ENCODE results near the gene MAML2. TPM values are rescaled to one million over a fixed set of nuclear protein-coding genes. Genes with fewer than 3 reads are reported as not detected.
A peak's percentile ranks its signal among the peaks of the same experiment; 100 is the strongest.

MAML2 gene
- total and polyA plus RNA-seq, 4 donors, result 3.8 to 41.8 (median 13.7) TPM

DNA sequence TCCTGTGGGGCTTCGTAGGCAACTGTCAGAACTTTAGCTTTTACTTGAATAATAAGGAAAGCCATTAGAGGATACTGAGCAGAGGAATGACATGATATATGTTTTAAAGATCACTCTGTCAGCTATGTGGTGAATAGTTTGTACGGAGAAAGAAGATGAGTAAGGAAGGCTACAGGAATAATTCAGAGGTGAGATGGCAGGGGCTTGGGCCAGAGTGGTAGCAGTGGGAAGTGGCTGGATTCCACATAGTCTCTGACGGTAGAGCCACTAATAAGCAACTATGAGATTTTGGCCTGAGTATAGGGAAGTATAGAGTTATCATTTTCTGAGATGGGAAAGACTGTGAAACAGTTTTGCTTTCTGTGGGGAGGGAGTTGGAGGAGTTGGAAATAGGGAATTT lies 325.1 kb downstream of the MAML2 start:
- DNase-seq, result no peak
- H3K4me3 ChIP-seq, result no peak overlapping the region
- TF ChIP-seq, protein P1, sequence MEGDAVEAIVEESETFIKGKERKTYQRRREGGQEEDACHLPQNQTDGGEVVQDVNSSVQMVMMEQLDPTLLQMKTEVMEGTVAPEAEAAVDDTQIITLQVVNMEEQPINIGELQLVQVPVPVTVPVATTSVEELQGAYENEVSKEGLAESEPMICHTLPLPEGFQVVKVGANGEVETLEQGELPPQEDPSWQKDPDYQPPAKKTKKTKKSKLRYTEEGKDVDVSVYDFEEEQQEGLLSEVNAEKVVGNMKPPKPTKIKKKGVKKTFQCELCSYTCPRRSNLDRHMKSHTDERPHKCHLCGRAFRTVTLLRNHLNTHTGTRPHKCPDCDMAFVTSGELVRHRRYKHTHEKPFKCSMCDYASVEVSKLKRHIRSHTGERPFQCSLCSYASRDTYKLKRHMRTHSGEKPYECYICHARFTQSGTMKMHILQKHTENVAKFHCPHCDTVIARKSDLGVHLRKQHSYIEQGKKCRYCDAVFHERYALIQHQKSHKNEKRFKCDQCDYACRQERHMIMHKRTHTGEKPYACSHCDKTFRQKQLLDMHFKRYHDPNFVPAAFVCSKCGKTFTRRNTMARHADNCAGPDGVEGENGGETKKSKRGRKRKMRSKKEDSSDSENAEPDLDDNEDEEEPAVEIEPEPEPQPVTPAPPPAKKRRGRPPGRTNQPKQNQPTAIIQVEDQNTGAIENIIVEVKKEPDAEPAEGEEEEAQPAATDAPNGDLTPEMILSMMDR (IDR thresholded peaks at IDR 0.05; ENCODE audit: control extremely low read depth, extremely low read depth), result no peak
- H3K36me3 ChIP-seq (ENCODE audit: control insufficient read depth in 4 of 4, insufficient read depth in 4 of 4, low read length in 4 of 4), result peaks cover 0 to 4% (median under 1%) of the 10 kb centered on the region in 4 donors
- H3K27ac ChIP-seq (ENCODE audit: low read depth in 1 of 2, low read length in 1 of 2), result no peak overlapping the region
- no peak for ATAC-seq (ENCODE audit: insufficient read depth, low FRiP score)
- H3K9me3 ChIP-seq (ENCODE audit: control insufficient read depth in 4 of 4, insufficient read depth in 3 of 4, low read length in 3 of 4), result no peaks in the 10 kb centered on the region
- H3K27me3 ChIP-seq (ENCODE audit: control insufficient read depth in 3 of 3, insufficient read depth in 3 of 3, low read length in 2 of 3), result no peaks in the 10 kb centered on the region
- H3K9ac ChIP-seq (ENCODE audit: insufficient read depth in 1 of 2, low read length in 2 of 2), result no peak overlapping the region
- WGBS, 2 donors, result 89 to 93% methylated on average over 3 of the region's 3 CpGs
- H3K4me1 ChIP-seq (ENCODE audit: control insufficient read depth in 5 of 5, insufficient read depth in 5 of 5, low read length in 5 of 5), result peaks cover 0 to 24% (median under 1%) of the 10 kb centered on the region in 5 donors

DNA sequence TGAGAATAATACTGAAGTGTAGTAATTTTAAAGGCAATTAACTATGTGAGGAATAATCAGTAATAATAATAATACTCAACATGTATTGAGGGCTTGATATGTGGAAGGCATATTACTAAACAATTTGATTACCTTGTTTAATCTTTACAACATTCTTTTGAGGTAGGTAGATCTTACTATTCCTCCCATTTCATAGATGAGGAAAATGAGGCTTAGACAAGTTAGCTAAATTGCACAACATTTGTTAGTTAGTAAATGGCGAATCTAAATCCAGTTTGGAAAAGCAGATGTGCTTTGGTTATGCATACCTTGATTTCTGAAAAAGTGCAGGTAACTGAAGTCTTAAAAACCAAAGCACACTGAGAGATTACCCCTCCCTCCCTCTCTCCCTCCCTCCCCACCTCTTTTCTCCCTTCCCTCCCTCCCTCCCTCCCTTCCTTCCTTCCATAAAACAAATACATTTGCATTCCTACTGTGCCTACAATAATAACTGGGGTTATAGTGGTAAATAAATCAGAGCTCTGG lies 326.0 kb downstream of the MAML2 start:
- no peak overlapping the region for H3K9ac ChIP-seq (ENCODE audit: insufficient read depth in 1 of 2, low read length in 2 of 2)
- H3K27me3 ChIP-seq (ENCODE audit: control insufficient read depth in 3 of 3, insufficient read depth in 3 of 3, low read length in 2 of 3), result no peaks in the 10 kb centered on the region
- no peak for ATAC-seq (ENCODE audit: insufficient read depth, low FRiP score)
- TF ChIP-seq, protein P1 (IDR thresholded peaks at IDR 0.05; ENCODE audit: control extremely low read depth, extremely low read depth), result no peak
- H3K4me3 ChIP-seq, result no peak overlapping the region
- H3K4me1 ChIP-seq (ENCODE audit: control insufficient read depth in 5 of 5, insufficient read depth in 5 of 5, low read length in 5 of 5), result peaks cover 0 to 28% (median 3%) of the 10 kb centered on the region in 5 donors
- no peak overlapping the region for H3K27ac ChIP-seq (ENCODE audit: low read depth in 1 of 2, low read length in 1 of 2)
- no peak for DNase-seq
- H3K36me3 ChIP-seq (ENCODE audit: control insufficient read depth in 4 of 4, insufficient read depth in 4 of 4, low read length in 4 of 4), result peaks cover 0 to 4% (median under 1%) of the 10 kb centered on the region in 4 donors
- 93 to 97% methylated on average over 1 of the region's 1 CpG for WGBS, 2 donors
- no peaks in the 10 kb centered on the region for H3K9me3 ChIP-seq (ENCODE audit: control insufficient read depth in 4 of 4, insufficient read depth in 3 of 4, low read length in 3 of 4)

DNA sequence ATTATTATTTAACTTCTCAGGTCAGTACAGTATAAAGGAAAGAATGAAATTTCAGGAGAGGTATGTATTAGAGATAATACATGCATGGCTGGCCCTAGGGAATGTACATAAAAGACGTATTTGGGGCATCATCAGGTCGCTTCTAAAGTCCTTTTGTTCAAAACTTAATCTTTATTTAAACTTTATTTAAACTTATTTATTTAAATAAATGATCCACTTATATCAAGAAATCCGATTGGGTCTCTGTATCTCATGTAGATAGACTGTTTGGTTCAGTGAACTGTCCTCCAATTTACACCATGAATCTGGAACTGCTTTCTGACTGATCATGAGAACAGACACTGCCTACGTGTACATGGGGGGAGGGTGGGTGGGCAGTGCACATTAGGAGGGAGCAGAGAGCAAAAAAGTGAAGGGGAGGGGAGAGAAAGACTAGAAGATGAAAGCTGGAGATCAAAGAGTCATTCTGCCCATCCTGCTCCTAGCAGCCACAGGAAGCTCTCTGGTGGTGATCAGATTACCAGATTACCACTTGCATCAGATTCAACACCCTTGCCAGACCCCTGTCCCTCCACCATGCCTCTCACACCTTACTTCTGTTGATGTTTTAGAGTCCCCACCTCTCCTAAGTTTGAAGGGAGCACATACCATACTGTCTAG lies 327.0 kb downstream of the MAML2 start:
- Histone ChIP-seq H3K27me3 (ENCODE audit: control insufficient read depth in 3 of 3, insufficient read depth in 3 of 3, low read length in 2 of 3) (no peaks in the 10 kb centered on the region), H3K9ac (ENCODE audit: insufficient read depth in 1 of 2, low read length in 2 of 2) (no peak overlapping the region), H3K4me1 (ENCODE audit: control insufficient read depth in 5 of 5, insufficient read depth in 5 of 5, low read length in 5 of 5) (peaks cover 0 to 35% (median 3%) of the 10 kb centered on the region in 5 donors), H3K9me3 (ENCODE audit: control insufficient read depth in 4 of 4, insufficient read depth in 3 of 4, low read length in 3 of 4) (no peaks in the 10 kb centered on the region), H3K36me3 (ENCODE audit: control insufficient read depth in 4 of 4, insufficient read depth in 4 of 4, low read length in 4 of 4) (no peaks in the 10 kb centered on the region), H3K4me3 (no peak overlapping the region), H3K27ac (ENCODE audit: low read depth in 1 of 2, low read length in 1 of 2) (peak overlapping the region in 1 of 2 donors; percentile 18)
- 74 to 81% methylated on average over 4 of the region's 4 CpGs for WGBS, 2 donors
- DNase-seq (no peak), ATAC-seq (ENCODE audit: insufficient read depth, low FRiP score) (no peak)
- TF ChIP-seq, protein P1 (IDR thresholded peaks at IDR 0.05; ENCODE audit: control extremely low read depth, extremely low read depth), result no peak
